Mesendoderm (in vitro differentiated cells): ENCODE data around the gene TLK1.
A peak's percentile ranks its signal among the peaks of the same experiment; 100 is the strongest.

Experiments
- DNase-seq: peaks from one replicate; pipeline ENCODE4 v3.0.0; 2013
- H2AK5ac ChIP-seq: 2 replicates; pipeline ENCODE4 v1.6.1; 2013; ENCODE audit warnings: low read length, inconsistent platforms
- H2BK120ac ChIP-seq: 2 replicates; pipeline ENCODE4 v1.6.1; 2013; ENCODE audit warnings: low read depth, mild to moderate bottlenecking, low read length, moderate library complexity, mixed read lengths
- H2BK15ac ChIP-seq: replicated peaks from 2 replicates; pipeline ENCODE4 v1.6.1; 2013; ENCODE audit warnings: low read depth, mild to moderate bottlenecking, moderate library complexity
- H2BK5ac ChIP-seq: 2 replicates; pipeline ENCODE4 v1.6.1; 2013; ENCODE audit warnings: low read length, inconsistent platforms
- H3K18ac ChIP-seq: 2 replicates; pipeline ENCODE4 v1.6.1; 2013; ENCODE audit warnings: mild to moderate bottlenecking, low read length, mixed read lengths
- H3K23ac ChIP-seq: one replicate; pipeline ENCODE4 v1.6.1; 2013; ENCODE audit warnings: low read length
- H3K27ac ChIP-seq: 2 replicates; pipeline ENCODE4 v1.5.1; 2013; ENCODE audit warnings: low read depth, mild to moderate bottlenecking, inconsistent platforms, low read length, moderate library complexity
- H3K27me3 ChIP-seq: 2 replicates; pipeline ENCODE4 v1.6.1; 2013; ENCODE audit warnings: low read length, control low read depth, mild to moderate bottlenecking, inconsistent platforms; ENCODE audit not compliant: insufficient read depth, poor library complexity
- H3K36me3 ChIP-seq: 2 replicates; pipeline ENCODE4 v1.6.1; 2013; ENCODE audit warnings: low read length, inconsistent platforms; ENCODE audit not compliant: control insufficient read depth, insufficient read depth
- H3K4ac ChIP-seq: one replicate; pipeline ENCODE4 v1.6.1; 2013; ENCODE audit warnings: low read depth, mild to moderate bottlenecking, low read length, moderate library complexity
- H3K4me1 ChIP-seq: 2 replicates; pipeline ENCODE4 v1.6.1; 2013; ENCODE audit warnings: low read depth, low read length, inconsistent platforms; ENCODE audit not compliant: control insufficient read depth
- H3K4me2 ChIP-seq: 2 replicates; pipeline ENCODE4 v1.6.1; 2013; ENCODE audit warnings: low read length
- H3K4me3 ChIP-seq: 2 replicates; pipeline ENCODE4 v1.5.1; 2013; ENCODE audit warnings: mild to moderate bottlenecking, low read length
- H3K56ac ChIP-seq: one replicate; pipeline ENCODE4 v1.6.1; 2013; ENCODE audit warnings: low read length
- H3K79me1 ChIP-seq: 2 replicates; pipeline ENCODE4 v1.6.1; 2013; ENCODE audit warnings: low read length, inconsistent platforms
- H3K79me2 ChIP-seq: 2 replicates; pipeline ENCODE4 v1.6.1; 2013; ENCODE audit warnings: mild to moderate bottlenecking, low read length; ENCODE audit not compliant: control insufficient read depth, insufficient read depth
- H3K9ac ChIP-seq: 2 replicates; pipeline ENCODE4 v1.6.1; 2013; ENCODE audit warnings: low read length, inconsistent platforms
- H4K5ac ChIP-seq: one replicate; pipeline ENCODE4 v1.6.1; 2013; ENCODE audit warnings: low read length
- H4K8ac ChIP-seq: one replicate; pipeline ENCODE4 v1.6.1; 2013; ENCODE audit warnings: low read depth, mild to moderate bottlenecking, control low read depth, low read length, moderate library complexity
- WGBS: extraction: QIAGEN DNeasy Blood & Tissue Kit; methylation state at CpG from one replicate; pipeline ENCODE4 v1.1.7; 2013; ENCODE audit warnings: low lambda C conversion rate, missing lambda C conversion rate; ENCODE audit not compliant: insufficient coverage; ENCODE audit errors: extremely low coverage; 5-methylcytosine and 5-hydroxymethylcytosine counted together

Gene TLK1

GRCh38 chr2:170991398-170992182 is 169.1 kb downstream of the TLK1 start:
- no peak overlapping the region for H2BK5ac ChIP-seq
- no peak overlapping the region for H3K27ac ChIP-seq
- H3K56ac ChIP-seq, result no peak overlapping the region
- peaks cover 2% of the 10 kb centered on the region for H3K36me3 ChIP-seq
- no peak overlapping the region for H4K8ac ChIP-seq
- no peaks in the 10 kb centered on the region for H3K79me2 ChIP-seq
- H3K27me3 ChIP-seq, result no peaks in the 10 kb centered on the region
- H3K79me1 ChIP-seq, result no peaks in the 10 kb centered on the region
- H3K4me3 ChIP-seq, result no peak overlapping the region
- H2AK5ac ChIP-seq, result no peak overlapping the region
- H2BK120ac ChIP-seq, result no peak overlapping the region
- H3K4me2 ChIP-seq, result no peak overlapping the region
- no peak overlapping the region for H3K9ac ChIP-seq
- no peaks in the 10 kb centered on the region for H3K4me1 ChIP-seq
- DNase-seq, result no peak
- WGBS, result no CpG with 5 or more reads among the region's 5 CpGs
- no peak overlapping the region for H4K5ac ChIP-seq
- no peak overlapping the region for H3K18ac ChIP-seq
- no peak overlapping the region for H3K4ac ChIP-seq
- no peak overlapping the region for H3K23ac ChIP-seq
- no peak overlapping the region for H2BK15ac ChIP-seq

DNA sequence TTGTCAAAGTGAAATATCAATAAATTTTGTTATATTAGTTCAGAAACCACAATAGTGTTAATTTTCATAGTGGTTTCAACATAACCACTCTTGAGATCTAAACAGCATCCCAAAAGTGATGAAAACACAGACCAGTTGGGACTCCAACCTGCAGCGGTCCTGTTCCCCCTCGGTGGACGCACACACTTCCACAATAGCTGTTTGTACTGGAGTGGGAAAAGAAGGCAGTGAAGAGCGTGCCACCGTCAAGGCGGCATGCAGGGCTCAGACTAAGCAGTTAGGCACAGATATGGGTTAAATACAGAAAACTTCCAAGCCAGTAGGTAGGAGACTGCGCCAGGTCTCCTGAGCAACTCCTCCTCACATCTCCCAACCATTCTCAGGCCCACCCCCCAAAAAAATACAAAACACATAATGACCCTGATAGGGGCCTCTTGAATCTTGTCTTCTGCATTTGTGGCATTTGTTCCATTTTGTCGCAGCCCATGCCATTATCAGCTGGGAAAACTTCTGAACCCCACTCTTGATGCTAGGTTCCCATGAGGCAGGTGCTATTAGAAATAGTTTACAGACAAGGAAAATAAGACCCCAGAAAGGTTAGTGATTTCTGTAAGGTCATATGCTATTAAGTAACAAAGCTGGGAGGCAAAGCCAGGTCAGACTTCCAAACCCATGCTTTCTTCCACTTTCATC is 174.0 kb downstream of the TLK1 start:
- Histone ChIP-seq H3K27me3 (no peaks in the 10 kb centered on the region), H3K4me3 (no peak overlapping the region), H3K23ac (no peak overlapping the region), H2BK120ac (no peak overlapping the region), H2BK5ac (no peak overlapping the region), H4K5ac (no peak overlapping the region), H3K4me1 (peaks cover 8% of the 10 kb centered on the region), H3K79me1 (no peaks in the 10 kb centered on the region), H3K4me2 (no peak overlapping the region), H3K18ac (no peak overlapping the region), H2BK15ac (no peak overlapping the region), H3K9ac (no peak overlapping the region), H3K4ac (no peak overlapping the region), H2AK5ac (no peak overlapping the region), H4K8ac (no peak overlapping the region), H3K27ac (no peak overlapping the region), H3K56ac (no peak overlapping the region), H3K36me3 (no peaks in the 10 kb centered on the region), H3K79me2 (no peaks in the 10 kb centered on the region)
- DNase-seq, result no peak
- no CpG with 5 or more reads among the region's 8 CpGs for WGBS

GRCh38 chr2:170985407-170985806 is 175.3 kb downstream of the TLK1 start:
- H3K4me1 ChIP-seq, result peaks cover 8% of the 10 kb centered on the region
- no CpG with 5 or more reads among the region's 5 CpGs for WGBS

GRCh38 chr2:170984079-170984478 is 176.6 kb downstream of the TLK1 start:
- no peak overlapping the region for H2BK15ac ChIP-seq
- no peak overlapping the region for H3K18ac ChIP-seq
- H2BK120ac ChIP-seq, result no peak overlapping the region
- H3K27ac ChIP-seq, result no peak overlapping the region
- H3K27me3 ChIP-seq, result no peaks in the 10 kb centered on the region
- peak overlapping the region; percentile 83 for H2AK5ac ChIP-seq
- no CpG with 5 or more reads among the region's 1 CpG for WGBS
- no peaks in the 10 kb centered on the region for H3K79me1 ChIP-seq
- DNase-seq, result peak; percentile 69
- H3K4me2 ChIP-seq, result no peak overlapping the region
- no peak overlapping the region for H4K8ac ChIP-seq
- H3K56ac ChIP-seq, result no peak overlapping the region
- H3K36me3 ChIP-seq, result no peaks in the 10 kb centered on the region
- no peak overlapping the region for H3K4ac ChIP-seq
- H3K23ac ChIP-seq, result peak overlapping the region; percentile 87
- H2BK5ac ChIP-seq, result no peak overlapping the region
- peaks cover 8% of the 10 kb centered on the region for H3K4me1 ChIP-seq
- H3K4me3 ChIP-seq, result no peak overlapping the region
- no peak overlapping the region for H4K5ac ChIP-seq
- no peaks in the 10 kb centered on the region for H3K79me2 ChIP-seq
- no peak overlapping the region for H3K9ac ChIP-seq

More at GRCh38 chr2:170985407-170985806, 175.3 kb downstream of the TLK1 start:
- H4K8ac ChIP-seq, result no peak overlapping the region
- H3K27me3 ChIP-seq, result no peaks in the 10 kb centered on the region
- H3K79me1 ChIP-seq, result no peaks in the 10 kb centered on the region
- H3K36me3 ChIP-seq, result no peaks in the 10 kb centered on the region
- no peak overlapping the region for H3K18ac ChIP-seq
- H2AK5ac ChIP-seq, result no peak overlapping the region
- no peak overlapping the region for H2BK15ac ChIP-seq
- no peaks in the 10 kb centered on the region for H3K79me2 ChIP-seq
- no peak overlapping the region for H3K4me2 ChIP-seq
- no peak overlapping the region for H3K27ac ChIP-seq
- H3K23ac ChIP-seq, result no peak overlapping the region
- H2BK5ac ChIP-seq, result no peak overlapping the region
- DNase-seq, result no peak
- no peak overlapping the region for H3K4ac ChIP-seq
- H4K5ac ChIP-seq, result no peak overlapping the region
- H3K56ac ChIP-seq, result no peak overlapping the region
- no peak overlapping the region for H2BK120ac ChIP-seq
- no peak overlapping the region for H3K9ac ChIP-seq
- no peak overlapping the region for H3K4me3 ChIP-seq

- Histone ChIP-seq H4K8ac (no peak overlapping the region), H3K23ac (no peak overlapping the region), H3K4ac (peak overlapping the region; percentile 81), H4K5ac (no peak overlapping the region), H2BK120ac (no peak overlapping the region), H3K27ac (no peak overlapping the region), H3K56ac (peak overlapping the region; percentile 44), H2BK5ac (no peak overlapping the region), H3K4me2 (no peak overlapping the region), H2BK15ac (no peak overlapping the region), H3K18ac (peak overlapping the region; percentile 1), H3K36me3 (no peaks in the 10 kb centered on the region), H2AK5ac (peak overlapping the region; percentile 76), H3K27me3 (no peaks in the 10 kb centered on the region), H3K4me1 (no peaks in the 10 kb centered on the region), H3K79me1 (no peaks in the 10 kb centered on the region), H3K79me2 (no peaks in the 10 kb centered on the region), H3K9ac (no peak overlapping the region), H3K4me3 (no peak overlapping the region)
- no CpG with 5 or more reads among the region's 4 CpGs for WGBS
- DNase-seq, result no peak
Measured at GRCh38 chr2:170975943-170976270, 184.8 kb downstream of the TLK1 start.
